GM08714 (cell line): Measurements from ENCODE around the gene MRS2.

ENCODE experiments used
- H3K4me3 ChIP-seq: fragments of 200-500 bp; sonication (Bioruptor generic); 2 replicates; pipeline ENCODE4 v1.5.1; 2014; ENCODE audit warnings: mild to moderate bottlenecking, low read length, inconsistent platforms
- ZNF274 ChIP-seq: IDR thresholded peaks from 2 replicates; pipeline ENCODE4 v1.6.1; 2012; ENCODE audit warnings: mild to moderate bottlenecking, low read depth, low read length

The MRS2 gene

DNA sequence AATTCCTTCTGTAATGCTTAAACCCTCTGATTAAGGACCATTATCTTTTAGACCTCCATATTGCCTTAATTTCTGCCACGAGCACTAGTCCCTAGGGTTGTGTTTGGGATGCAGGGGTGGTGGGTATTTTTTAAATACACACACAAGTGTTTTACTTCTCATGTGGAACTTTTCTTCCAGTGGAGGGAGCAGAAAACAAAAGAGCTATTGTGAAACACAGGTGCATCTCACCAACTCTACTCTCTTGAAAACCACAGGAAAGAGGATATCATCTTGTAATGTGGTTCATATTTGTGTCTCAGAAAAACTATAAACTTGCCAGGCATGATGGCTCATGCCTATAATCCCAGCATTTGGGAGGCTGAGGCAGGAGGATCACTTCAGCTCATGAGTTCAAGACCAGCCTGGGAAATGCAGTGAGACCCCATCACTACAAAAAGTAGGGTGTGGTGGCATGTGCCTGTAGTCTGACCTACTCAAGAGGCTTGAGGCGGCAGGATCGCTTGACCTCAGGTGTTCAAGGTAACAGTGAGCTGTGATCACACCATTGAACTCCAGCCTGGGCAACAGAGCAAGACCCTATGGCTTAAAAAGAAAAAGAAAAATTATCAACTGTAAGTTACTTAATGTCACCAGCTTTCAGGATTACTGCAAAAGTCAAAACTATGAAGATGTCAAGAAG is 37.3 kb downstream of the MRS2 start:
- H3K4me3 ChIP-seq: no peak overlapping the region
- no peak for TF ChIP-seq ZNF274

DNA sequence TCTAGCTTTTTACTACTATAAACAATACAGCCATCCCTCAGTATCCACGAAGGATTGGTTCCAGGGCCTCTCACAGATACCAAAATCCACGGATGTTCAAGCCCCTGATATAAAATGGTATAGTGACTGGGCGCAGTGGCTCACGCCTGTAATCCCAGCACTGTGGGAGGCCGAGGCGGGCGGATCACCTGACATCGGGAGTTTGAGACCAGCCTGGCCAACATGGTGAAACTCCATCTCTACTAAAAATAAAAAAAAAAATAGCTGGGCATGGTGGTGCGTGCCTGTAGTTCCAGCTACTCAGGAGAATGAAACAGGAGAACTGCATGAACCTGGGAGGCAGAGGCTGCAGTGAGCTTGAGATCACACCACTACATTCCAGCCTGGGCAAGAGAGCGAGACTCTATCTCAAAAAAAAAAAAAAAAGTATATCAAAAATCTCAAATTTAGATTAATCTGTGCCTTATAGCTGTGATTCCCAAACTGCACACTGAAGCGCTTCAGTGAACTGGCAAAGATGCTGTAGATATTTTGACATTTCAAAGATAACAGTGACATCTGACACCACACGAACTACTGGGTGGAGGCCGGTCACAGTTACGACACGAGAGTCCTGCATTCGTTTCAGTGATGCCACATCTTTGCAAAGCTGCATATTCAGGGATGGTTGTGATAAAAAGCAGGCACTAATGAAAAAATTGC is 38.3 kb downstream of the MRS2 start:
- no peak overlapping the region for H3K4me3 ChIP-seq
- no peak for TF ChIP-seq ZNF274

DNA sequence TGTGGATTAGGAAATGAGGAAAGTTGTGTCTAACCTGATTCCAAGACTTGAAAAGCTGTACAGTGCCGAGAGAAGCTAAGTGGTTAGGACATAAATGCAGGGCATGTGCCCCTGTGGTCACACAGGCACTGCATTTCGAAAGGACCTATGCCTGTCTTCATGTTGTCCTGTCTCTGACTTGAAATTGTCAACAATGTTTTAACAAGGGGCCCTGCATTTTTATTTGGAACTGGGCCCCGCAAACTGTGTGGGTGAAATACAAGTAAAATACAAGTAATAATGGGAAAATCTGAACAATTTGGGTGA is 38.8 kb downstream of the MRS2 start:
- H3K4me3 ChIP-seq: no peak overlapping the region
- no peak for TF ChIP-seq ZNF274

DNA sequence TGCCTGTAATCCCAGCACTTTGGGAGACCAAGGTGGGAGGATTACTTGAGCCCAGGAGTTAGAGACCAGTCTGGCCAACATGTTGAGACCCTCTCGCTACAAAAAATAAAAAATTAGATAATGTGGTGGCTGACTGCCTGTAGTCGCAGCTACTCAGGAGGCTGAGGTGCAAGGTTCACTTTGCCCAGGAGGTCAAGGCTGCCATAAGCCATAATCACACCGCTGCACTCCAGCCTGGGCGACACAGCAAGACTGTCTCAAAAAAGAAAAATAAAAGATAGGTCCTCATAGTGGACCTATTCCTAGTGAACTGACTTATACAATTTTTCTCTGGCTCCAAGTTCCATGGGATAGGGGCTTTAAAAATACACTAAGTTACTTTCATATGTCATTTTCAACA is 41.9 kb downstream of the MRS2 start:
- no peak for TF ChIP-seq ZNF274
- no peak overlapping the region for H3K4me3 ChIP-seq

DNA sequence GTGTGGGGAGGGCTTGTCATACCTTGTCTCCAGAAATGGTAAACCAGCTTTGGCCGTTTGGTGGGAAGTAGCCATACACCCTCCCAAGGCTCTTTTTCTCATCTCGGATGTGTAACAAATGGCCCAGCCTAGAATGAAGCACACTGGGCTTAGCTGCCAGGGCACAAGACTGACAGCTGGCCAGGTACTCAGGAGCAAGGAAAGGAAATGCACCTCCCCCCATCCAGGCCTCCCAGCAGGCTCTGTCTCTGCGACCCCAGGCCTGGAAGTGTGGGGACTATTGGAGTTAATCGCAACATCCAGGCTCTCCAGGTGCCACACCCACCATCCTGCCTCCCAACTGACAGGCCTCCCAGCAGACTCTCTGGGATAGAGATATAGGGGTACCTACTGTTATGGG is 43.0 kb downstream of the MRS2 start:
- no peak for TF ChIP-seq ZNF274
- no peak overlapping the region for H3K4me3 ChIP-seq

DNA sequence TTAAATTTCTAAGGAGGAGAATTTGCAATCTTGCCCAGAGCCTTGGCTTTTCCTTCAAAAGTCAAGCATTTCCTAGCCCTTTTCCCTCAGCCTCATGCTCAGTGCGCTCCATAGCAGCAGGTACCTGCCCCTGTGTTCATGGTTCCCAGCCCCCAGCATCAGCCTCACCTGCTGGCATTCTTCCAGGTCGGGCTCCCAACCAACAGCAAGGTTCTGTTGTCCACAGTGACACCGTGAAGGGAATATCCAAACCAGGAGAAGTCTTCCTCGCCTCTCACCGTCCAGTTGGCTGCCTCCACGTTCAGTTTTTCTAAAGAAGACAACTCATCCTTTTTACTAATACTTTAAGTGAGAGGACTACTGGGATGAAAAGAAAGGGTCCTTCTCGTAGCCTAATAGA is 43.9 kb downstream of the MRS2 start:
- H3K4me3 ChIP-seq: no peak overlapping the region
- no peak for TF ChIP-seq ZNF274

DNA sequence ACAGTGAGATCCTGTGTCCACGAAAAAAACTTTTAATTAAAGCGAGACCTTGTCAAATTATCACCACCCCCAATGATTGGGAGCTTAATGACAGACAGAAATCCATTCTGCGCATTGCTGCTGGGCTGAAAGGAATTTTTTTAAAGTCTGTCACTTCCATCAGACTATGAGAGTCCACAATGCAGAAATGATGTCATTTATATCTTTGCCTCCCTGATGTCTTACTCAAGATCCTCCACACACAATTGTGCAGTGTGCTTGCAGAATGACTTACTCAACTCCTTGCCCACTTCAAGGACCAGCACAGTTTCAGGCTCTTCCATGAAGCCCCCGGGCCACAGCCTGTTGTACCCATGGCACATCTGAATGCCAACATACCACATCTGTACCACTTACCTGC is 45.7 kb downstream of the MRS2 start:
- no peak overlapping the region for H3K4me3 ChIP-seq
- TF ChIP-seq ZNF274: no peak

DNA sequence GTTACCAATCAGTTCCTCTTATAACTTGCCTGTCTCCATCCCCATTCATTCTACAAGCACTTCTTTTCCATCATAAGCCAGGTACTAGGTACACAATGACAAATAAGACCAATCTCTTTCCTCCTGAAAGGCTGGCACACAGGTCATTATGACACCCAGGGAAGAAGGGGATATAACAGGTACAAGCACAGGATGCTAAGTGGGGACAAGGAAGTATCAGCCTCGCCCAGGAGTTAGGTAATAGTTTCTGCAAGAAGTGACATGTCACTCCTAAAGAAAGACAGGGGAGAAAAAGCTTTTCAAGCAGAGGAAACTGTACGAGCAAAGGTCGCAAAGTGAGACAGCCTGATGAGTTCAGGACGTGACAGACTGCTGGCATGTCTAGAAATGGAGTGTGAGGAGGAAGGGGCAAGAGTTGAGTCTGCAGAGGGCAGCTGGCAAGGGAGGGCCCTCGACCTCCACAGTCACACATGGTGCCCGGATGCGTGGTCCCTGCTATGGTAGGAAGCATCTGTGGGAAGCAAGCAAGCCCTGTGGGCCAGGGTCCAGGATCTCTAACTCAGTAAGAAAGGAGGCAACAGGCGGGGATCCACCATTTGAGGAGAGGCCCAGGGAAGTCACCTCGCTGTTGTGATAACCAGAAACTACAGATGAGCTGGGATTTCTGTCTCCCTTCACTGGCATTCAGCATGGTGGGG is 46.2 kb downstream of the MRS2 start:
- no peak overlapping the region for H3K4me3 ChIP-seq
- TF ChIP-seq ZNF274: no peak

DNA sequence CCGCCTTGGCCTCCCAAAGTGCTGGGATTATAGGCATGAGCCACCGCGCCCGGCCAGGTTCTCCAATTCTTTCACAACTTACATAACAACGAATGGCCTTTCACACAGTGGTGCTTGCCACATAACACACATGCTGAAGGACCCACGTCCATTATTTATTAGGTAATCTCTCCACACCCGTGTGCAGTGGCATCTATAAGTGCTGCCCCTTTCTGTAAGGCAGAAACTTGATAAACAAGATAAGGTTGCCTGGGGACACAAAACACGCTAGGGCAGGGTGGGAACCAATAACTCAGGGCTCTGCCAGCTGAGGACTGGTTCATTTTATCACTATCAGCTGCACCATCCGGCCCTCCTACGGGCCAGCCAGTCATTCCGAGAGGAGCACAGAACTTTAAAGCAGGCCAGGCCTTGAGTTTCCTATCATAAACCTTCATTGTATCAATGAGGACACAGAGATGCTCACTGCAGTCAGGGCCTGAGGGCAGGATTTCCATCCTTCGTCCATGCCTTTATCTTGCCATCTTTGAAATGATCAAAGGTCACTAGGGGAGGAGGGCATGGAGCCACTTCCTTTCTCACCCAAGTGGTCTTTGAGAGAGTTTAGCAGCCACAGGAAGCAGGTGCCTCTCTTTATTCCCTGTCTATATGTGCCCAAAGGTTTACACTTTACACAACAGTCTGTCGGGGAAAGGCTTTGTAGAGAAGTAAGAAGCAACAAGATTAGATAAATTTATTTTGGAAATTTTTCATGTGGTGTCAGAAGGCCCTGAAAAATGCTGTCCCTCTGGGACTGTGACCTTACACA is 49.0 kb downstream of the MRS2 start:
- TF ChIP-seq ZNF274: no peak
- H3K4me3 ChIP-seq: no peak overlapping the region

DNA sequence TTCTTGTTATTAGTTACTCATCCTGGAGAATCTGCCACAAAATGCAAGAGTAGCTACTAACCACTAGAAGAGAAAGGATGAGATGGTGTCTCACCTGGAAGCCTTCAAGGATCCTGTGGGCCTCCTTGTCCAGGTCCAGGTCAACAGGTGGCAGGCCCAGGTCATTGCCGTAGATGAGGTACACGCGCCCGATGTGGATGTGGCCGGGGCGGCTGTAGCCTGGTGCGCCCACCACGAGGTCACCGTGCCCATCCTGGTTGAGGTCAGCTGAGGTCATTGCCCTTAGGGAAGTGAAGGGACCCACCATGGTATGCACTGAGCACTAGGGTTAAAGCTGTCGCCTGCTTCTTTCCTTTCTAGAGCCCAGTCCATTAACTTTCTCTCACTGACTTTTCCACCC is 51.2 kb downstream of the MRS2 start:
- no peak for TF ChIP-seq ZNF274
- H3K4me3 ChIP-seq: no peak overlapping the region

DNA sequence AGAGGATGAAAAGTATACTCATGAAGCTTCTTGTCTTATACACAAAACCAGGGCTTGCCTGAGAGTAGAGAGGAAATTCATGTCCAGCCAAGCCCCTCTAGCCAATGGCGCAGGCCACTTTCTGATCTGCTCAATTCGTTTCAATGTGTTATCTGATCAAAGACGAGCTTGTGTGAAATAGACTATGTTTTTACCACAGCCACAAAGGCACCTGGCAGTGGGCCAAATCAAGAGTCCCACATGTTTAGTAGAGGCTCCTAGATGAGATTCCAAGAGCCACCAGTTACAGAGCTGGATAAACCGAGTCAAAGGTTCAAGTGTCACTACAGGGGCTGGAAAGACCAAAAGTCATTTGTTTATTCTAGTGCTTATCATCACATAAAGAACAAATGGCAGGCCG is 51.7 kb downstream of the MRS2 start:
- no peak overlapping the region for H3K4me3 ChIP-seq
- no peak for TF ChIP-seq ZNF274

DNA sequence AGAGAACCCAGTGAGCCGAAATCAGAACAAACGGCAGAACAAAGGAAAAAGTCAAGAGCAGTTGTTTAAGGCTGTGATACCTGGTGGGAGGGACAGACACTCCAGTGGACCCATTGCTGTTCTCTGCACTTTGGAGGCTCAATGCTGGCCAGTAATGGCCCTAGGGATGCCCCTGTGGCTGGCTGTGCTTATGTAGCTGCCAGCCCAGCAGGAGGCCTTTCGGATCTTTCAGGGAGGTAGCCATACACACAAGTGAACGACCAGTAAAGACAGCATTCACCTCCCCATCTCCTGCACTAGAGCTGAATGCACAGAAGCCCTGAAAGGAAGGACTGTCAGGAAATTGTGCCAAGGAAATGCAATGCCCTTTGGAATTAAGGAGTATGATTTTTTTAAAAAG is 52.3 kb downstream of the MRS2 start:
- TF ChIP-seq ZNF274: no peak
- no peak overlapping the region for H3K4me3 ChIP-seq

DNA sequence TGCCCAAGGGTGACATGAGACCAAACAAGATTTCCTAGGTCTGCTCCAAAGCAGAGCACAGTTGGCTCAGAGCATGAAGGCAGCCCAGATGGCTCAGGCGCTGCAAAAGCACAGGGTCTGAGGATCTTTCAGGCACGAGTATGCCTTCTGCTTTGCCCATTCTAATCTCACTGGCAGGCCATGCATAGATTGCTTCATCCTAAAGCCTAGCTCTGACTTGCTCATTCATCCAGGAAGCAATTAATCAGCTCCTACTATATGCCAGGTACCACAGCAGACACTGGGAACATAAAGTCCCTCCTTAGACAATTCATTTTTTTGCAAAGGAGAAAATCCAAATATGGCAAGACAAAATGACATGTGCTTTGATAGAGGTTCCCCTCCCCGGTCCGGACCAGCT is 55.4 kb downstream of the MRS2 start:
- no peak overlapping the region for H3K4me3 ChIP-seq
- no peak for TF ChIP-seq ZNF274

DNA sequence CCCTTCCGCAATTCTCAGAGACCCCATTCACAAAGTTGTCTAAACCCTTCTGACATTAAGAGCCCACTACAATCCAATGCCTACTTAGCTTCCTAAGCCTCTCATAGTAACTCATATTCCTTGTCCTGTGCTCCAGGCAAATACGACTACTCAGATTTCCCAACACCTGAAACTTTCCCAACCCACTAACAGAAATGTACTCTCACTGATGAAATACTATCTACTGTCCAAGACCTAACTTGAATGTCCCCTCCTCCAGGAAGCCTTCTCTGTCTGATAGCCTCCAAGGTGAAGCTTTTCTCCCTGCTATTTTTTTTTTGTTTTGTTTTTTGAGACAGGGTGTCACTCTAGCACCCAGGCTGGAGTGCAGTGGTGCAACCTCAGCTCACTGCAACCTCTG is 56.2 kb downstream of the MRS2 start:
- H3K4me3 ChIP-seq: no peak overlapping the region
- TF ChIP-seq ZNF274: no peak
